MM.1S (cell line): ENCODE results near the gene IL24.

ENCODE experiments used
- DNase-seq: peaks from one replicate; pipeline ENCODE4 v3.0.0-alpha.2; 2015
- H2AFZ ChIP-seq: fragments of 300-600 bp; sonication (generic); 2 replicates; pipeline ENCODE4 v1.6.0; 2016; ENCODE audit warnings: antibody characterized with exemption, low read length
- H3F3A ChIP-seq: fragments of 300-600 bp; sonication (generic); 2 replicates; pipeline ENCODE4 v1.6.1; 2016; ENCODE audit warnings: mild to moderate bottlenecking, antibody characterized with exemption, low read length, moderate library complexity, mixed read lengths; ENCODE audit not compliant: insufficient read depth
- H3K27ac ChIP-seq: fragments of 300-600 bp; sonication (generic); 2 replicates; pipeline ENCODE4 v1.5.1; 2016; ENCODE audit warnings: mild to moderate bottlenecking, low read length
- H3K27me3 ChIP-seq: fragments of 300-600 bp; sonication (generic); replicated peaks from 2 replicates; pipeline ENCODE4 v1.6.0; 2016; ENCODE audit warnings: low read length; ENCODE audit not compliant: insufficient read depth
- H3K36me3 ChIP-seq: fragments of 300-600 bp; sonication (generic); replicated peaks from 2 replicates; pipeline ENCODE4 v1.6.1; 2016; ENCODE audit warnings: mild to moderate bottlenecking, low read length, mixed read lengths; ENCODE audit not compliant: insufficient read depth
- H3K4me1 ChIP-seq: fragments of 300-600 bp; sonication (generic); 2 replicates; pipeline ENCODE4 v1.6.1; 2016; ENCODE audit warnings: low read length, mixed read lengths
- H3K4me2 ChIP-seq: fragments of 300-600 bp; sonication (generic); 2 replicates; pipeline ENCODE4 v1.6.0; 2016; ENCODE audit warnings: low read depth, low read length
- H3K4me3 ChIP-seq: fragments of 300-600 bp; sonication (generic); 2 replicates; pipeline ENCODE4 v1.5.1; 2016; ENCODE audit warnings: low read length, mixed read lengths
- H3K79me2 ChIP-seq: fragments of 300-600 bp; sonication (generic); 2 replicates; pipeline ENCODE4 v1.6.1; 2016; ENCODE audit warnings: mixed run types, low read length, mixed read lengths
- H3K9ac ChIP-seq: fragments of 300-600 bp; sonication (generic); 2 replicates; pipeline ENCODE4 v1.6.1; 2016; ENCODE audit warnings: low read length, mixed read lengths
- H3K9me2 ChIP-seq: fragments of 300-600 bp; sonication (generic); replicated peaks from 2 replicates; pipeline ENCODE4 v1.6.1; 2016; ENCODE audit warnings: mild to moderate bottlenecking, low read length, mixed read lengths; ENCODE audit not compliant: insufficient read depth
- H3K9me3 ChIP-seq: fragments of 300-600 bp; sonication (generic); replicated peaks from 2 replicates; pipeline ENCODE4 v1.6.1; 2016; ENCODE audit warnings: mild to moderate bottlenecking, low read length, mixed read lengths; ENCODE audit not compliant: insufficient read depth
- H4K20me1 ChIP-seq: fragments of 300-600 bp; sonication (generic); 2 replicates; pipeline ENCODE4 v1.6.1; 2016; ENCODE audit warnings: mild to moderate bottlenecking, low read length, moderate library complexity, mixed read lengths; ENCODE audit not compliant: insufficient read depth
- CTCF ChIP-seq: fragments of 300-600 bp; sonication (generic); IDR thresholded peaks from 2 replicates; pipeline ENCODE4 v1.5.1; 2016; ENCODE audit warnings: antibody characterized with exemption, low read length, mixed read lengths
- EZH2 ChIP-seq: fragments of 300-600 bp; sonication (generic); optimal IDR thresholded peaks from 2 replicates; pipeline ENCODE3; 2017; ENCODE audit warnings: low read depth, mild to moderate bottlenecking, antibody characterized with exemption, low read length, mixed read lengths
- EZH2phosphoT487 ChIP-seq: fragments of 300-600 bp; sonication (generic); IDR thresholded peaks from 2 replicates; pipeline ENCODE4 v1.6.1; 2018; ENCODE audit warnings: antibody characterized with exemption, low read length

Gene IL24

GRCh38 chr1:206946261-206946660, 49.0 kb downstream of the IL24 start, which contains the start of gene PIGR:
PIGR (minus strand) TSS chr1:206946466; CDS start chr1:206940531, 5,935 bp downstream.
- no peaks in the 10 kb centered on the region for H3F3A ChIP-seq
- no peaks in the 10 kb centered on the region for H3K9me3 ChIP-seq
- H3K36me3 ChIP-seq, result no peaks in the 10 kb centered on the region
- no peaks in the 10 kb centered on the region for H3K4me1 ChIP-seq
- no peak within 1 kb of the TSS for H3K27ac ChIP-seq
- no peak within 1 kb of the TSS for H3K4me3 ChIP-seq
- H3K9ac ChIP-seq, result no peak within 1 kb of the TSS
- H2AFZ ChIP-seq, result peak within 1 kb of the TSS; percentile 28; the same call in 1 of the 2 replicates
- H4K20me1 ChIP-seq, result no peaks in the 10 kb centered on the region
- TF ChIP-seq EZH2phosphoT487, result no peak
- no peak for TF ChIP-seq EZH2
- TF ChIP-seq CTCF, result no peak
- no peaks in the 10 kb centered on the region for H3K79me2 ChIP-seq
- DNase-seq, result no peak
- no peaks in the 10 kb centered on the region for H3K9me2 ChIP-seq
- H3K27me3 ChIP-seq, result no peaks in the 10 kb centered on the region
- peak within 1 kb of the TSS; percentile 11; the same call in 1 of the 2 replicates for H3K4me2 ChIP-seq

- Histone ChIP-seq H4K20me1 (no peaks in the 10 kb centered on the region), H3K4me3 (no peak overlapping the region)
- TF ChIP-seq EZH2, result no peak
- no peak for TF ChIP-seq CTCF
- TF ChIP-seq EZH2phosphoT487, result no peak
These were observed 50.0 kb downstream of the IL24 start for GRCh38 chr1:206947255-206947654.

GRCh38 chr1:206949208-206949607, 52.0 kb downstream of the IL24 start:
- Histone ChIP-seq H3K9me2 (no peaks in the 10 kb centered on the region), H3K36me3 (no peaks in the 10 kb centered on the region), H3K9ac (no peak overlapping the region), H4K20me1 (no peaks in the 10 kb centered on the region), H3K4me3 (no peak overlapping the region), H3F3A (no peaks in the 10 kb centered on the region), H3K4me1 (no peaks in the 10 kb centered on the region), H3K79me2 (no peaks in the 10 kb centered on the region), H3K27me3 (no peaks in the 10 kb centered on the region), H3K4me2 (no peak overlapping the region), H2AFZ (no peak overlapping the region), H3K27ac (no peak overlapping the region), H3K9me3 (no peaks in the 10 kb centered on the region)
- no peak for DNase-seq
- no peak for TF ChIP-seq EZH2phosphoT487
- no peak for TF ChIP-seq CTCF
- TF ChIP-seq EZH2, result no peak

More at GRCh38 chr1:206947255-206947654, 50.0 kb downstream of the IL24 start:
- Histone ChIP-seq H3K27ac (no peak overlapping the region), H3K9me2 (no peaks in the 10 kb centered on the region), H3K27me3 (no peaks in the 10 kb centered on the region), H3K36me3 (no peaks in the 10 kb centered on the region), H3K79me2 (no peaks in the 10 kb centered on the region), H3K9me3 (no peaks in the 10 kb centered on the region), H3F3A (no peaks in the 10 kb centered on the region), H3K4me2 (no peak overlapping the region), H2AFZ (no peak overlapping the region), H3K4me1 (no peaks in the 10 kb centered on the region), H3K9ac (no peak overlapping the region)
- DNase-seq, result no peak
